Measurements from ENCODE around the gene C4A. TPM values are rescaled to one million over a fixed set of nuclear protein-coding genes. Genes with fewer than 3 reads are reported as not detected.

The C4A gene
- total RNA-seq, 2 donors from 2014 or later: 30.2 to 162 TPM

DNA sequence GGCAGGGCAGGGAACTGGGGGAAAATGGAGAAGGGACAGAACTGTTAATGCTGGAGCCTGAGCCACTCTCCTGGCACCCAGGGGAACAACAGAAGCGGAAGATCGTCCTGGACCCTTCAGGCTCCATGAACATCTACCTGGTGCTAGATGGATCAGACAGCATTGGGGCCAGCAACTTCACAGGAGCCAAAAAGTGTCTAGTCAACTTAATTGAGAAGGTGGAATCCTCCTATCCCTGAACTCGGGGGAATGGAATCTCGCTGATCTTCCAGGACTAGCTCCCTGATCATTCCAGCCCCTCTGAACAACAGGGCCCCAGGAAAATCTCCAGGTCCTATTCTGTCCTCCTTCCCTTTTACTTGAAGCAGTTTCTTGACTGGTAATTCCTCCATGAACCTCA is 34.0 kb upstream of the C4A start:
- TF ChIP-seq, protein P1, sequence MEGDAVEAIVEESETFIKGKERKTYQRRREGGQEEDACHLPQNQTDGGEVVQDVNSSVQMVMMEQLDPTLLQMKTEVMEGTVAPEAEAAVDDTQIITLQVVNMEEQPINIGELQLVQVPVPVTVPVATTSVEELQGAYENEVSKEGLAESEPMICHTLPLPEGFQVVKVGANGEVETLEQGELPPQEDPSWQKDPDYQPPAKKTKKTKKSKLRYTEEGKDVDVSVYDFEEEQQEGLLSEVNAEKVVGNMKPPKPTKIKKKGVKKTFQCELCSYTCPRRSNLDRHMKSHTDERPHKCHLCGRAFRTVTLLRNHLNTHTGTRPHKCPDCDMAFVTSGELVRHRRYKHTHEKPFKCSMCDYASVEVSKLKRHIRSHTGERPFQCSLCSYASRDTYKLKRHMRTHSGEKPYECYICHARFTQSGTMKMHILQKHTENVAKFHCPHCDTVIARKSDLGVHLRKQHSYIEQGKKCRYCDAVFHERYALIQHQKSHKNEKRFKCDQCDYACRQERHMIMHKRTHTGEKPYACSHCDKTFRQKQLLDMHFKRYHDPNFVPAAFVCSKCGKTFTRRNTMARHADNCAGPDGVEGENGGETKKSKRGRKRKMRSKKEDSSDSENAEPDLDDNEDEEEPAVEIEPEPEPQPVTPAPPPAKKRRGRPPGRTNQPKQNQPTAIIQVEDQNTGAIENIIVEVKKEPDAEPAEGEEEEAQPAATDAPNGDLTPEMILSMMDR (IDR thresholded peaks at IDR 0.05): no peak
- ATAC-seq (ENCODE audit: insufficient number of reproducible peaks, low FRiP score, low read depth) (no peak), DNase-seq (ENCODE audit: low spot score) (no peak)

DNA sequence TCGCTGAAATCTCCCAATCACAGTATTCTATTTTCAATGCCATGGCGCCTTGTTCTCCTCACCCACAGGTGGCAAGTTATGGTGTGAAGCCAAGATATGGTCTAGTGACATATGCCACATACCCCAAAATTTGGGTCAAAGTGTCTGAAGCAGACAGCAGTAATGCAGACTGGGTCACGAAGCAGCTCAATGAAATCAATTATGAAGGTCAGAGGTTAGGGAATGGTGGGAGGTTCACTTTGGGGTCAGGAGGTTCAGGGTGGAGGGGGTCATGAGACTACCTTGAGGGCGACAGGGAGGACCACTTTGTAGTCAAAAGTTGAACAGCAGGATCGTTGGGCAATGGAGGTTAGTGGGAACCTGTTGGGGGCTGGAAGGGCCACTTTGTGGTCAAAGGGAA is 33.6 kb upstream of the C4A start:
- Histone ChIP-seq H3K4me3 (no peak overlapping the region), H3K36me3 (peaks cover 12% of the 10 kb centered on the region), H3K4me1 (ENCODE audit: control insufficient read depth in 1 of 2, low read depth in 2 of 2) (peaks cover 12 to 31% of the 10 kb centered on the region in 2 donors), H3K27me3 (replicated peaks; ENCODE audit: insufficient read depth) (no peaks in the 10 kb centered on the region), H3K9me3 (no peaks in the 10 kb centered on the region), H3K27ac (no peak overlapping the region)
- DNase-seq (ENCODE audit: low spot score): no peak
- ATAC-seq (ENCODE audit: insufficient number of reproducible peaks, low FRiP score, low read depth): no peak
- TF ChIP-seq, protein P1 (IDR thresholded peaks at IDR 0.05): no peak

More for the DNA sequence above, 34.0 kb upstream of the C4A start:
- Histone ChIP-seq H3K36me3 (peaks cover 8% of the 10 kb centered on the region), H3K27me3 (replicated peaks; ENCODE audit: insufficient read depth) (no peaks in the 10 kb centered on the region), H3K9me3 (no peaks in the 10 kb centered on the region), H3K4me3 (no peak overlapping the region), H3K4me1 (ENCODE audit: control insufficient read depth in 1 of 2, low read depth in 2 of 2) (peaks cover 12 to 31% of the 10 kb centered on the region in 2 donors), H3K27ac (no peak overlapping the region)

DNA sequence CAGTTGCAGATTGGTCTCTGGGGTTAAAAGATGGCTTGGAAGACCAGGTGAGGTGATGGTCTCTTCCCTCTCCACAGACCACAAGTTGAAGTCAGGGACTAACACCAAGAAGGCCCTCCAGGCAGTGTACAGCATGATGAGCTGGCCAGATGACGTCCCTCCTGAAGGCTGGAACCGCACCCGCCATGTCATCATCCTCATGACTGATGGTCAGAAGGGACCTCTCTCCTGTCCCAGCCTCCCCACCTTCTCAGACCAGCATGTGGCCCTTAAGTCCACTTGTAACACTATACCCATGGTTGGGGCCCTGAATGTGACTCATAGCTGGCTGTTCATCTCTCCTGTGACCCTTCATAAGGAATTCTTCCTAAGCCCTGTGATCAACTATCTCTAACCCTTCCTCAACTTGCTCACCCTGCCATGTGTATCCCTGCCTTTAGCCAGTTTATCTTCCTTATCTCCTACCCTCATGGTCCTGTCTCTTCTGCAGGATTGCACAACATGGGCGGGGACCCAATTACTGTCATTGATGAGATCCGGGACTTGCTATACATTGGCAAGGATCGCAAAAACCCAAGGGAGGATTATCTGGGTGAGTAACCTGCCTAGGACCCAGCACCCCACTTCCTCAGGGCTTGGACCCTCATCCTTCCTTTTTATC is 33.0 kb upstream of the C4A start:
- peaks cover 12 to 31% of the 10 kb centered on the region in 2 donors for H3K4me1 ChIP-seq (ENCODE audit: control insufficient read depth in 1 of 2, low read depth in 2 of 2)
- no peak for ATAC-seq (ENCODE audit: insufficient number of reproducible peaks, low FRiP score, low read depth)

GRCh38 chr6:31949926-31950548 is 31.8 kb upstream of the C4A start:
- H3K9me3 ChIP-seq: no peaks in the 10 kb centered on the region
- ATAC-seq (ENCODE audit: insufficient number of reproducible peaks, low FRiP score, low read depth): no peak
- H3K27ac ChIP-seq: no peak overlapping the region
- H3K36me3 ChIP-seq: peaks cover 28% of the 10 kb centered on the region
- DNase-seq (ENCODE audit: low spot score): no peak
- H3K4me1 ChIP-seq (ENCODE audit: control insufficient read depth in 1 of 2, low read depth in 2 of 2): peaks cover 8 to 24% of the 10 kb centered on the region in 2 donors
- TF ChIP-seq, protein P1 (IDR thresholded peaks at IDR 0.05): no peak
- no peaks in the 10 kb centered on the region for H3K27me3 ChIP-seq (replicated peaks; ENCODE audit: insufficient read depth)
- no peak overlapping the region for H3K4me3 ChIP-seq

More for the DNA sequence above, 33.0 kb upstream of the C4A start:
- Histone ChIP-seq H3K9me3 (no peaks in the 10 kb centered on the region), H3K4me3 (no peak overlapping the region), H3K36me3 (peaks cover 17% of the 10 kb centered on the region), H3K27me3 (replicated peaks; ENCODE audit: insufficient read depth) (no peaks in the 10 kb centered on the region), H3K27ac (no peak overlapping the region)
- TF ChIP-seq, protein P1 (IDR thresholded peaks at IDR 0.05): no peak
- DNase-seq (ENCODE audit: low spot score): no peak

DNA sequence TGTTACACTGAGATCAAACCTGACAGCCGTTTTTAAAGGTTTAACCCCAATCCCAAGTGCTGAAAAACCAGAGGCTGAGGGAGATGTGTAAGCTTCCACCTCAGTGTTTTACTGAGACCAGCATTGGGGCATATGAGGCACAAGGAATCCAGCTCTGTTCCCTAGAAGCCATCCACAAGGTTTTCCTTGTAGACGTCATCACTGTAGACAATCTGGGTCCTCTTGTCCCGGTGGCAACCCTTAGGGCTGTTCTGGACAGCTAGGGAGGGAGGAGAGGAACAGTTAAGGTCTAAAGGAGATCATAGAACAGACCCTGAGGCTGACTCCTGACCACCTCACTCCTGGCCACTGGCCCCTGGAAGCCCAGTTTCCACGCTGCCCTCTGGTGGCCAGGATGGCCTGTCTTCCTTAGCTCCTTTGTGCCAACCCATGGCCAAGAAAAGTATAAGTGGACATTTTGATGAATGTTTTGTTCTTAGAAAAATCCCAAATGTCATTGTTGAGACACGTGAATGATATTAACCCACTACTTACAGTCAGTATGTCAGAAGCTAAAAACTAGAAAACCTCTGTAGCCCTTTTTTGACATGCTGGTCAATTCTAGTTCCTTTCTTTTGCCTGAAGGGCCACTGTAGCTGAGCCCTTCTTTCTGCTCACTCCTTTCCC is 29.6 kb upstream of the C4A start:
- H3K36me3 ChIP-seq: peaks cover 45% of the 10 kb centered on the region
- H3K9me3 ChIP-seq: no peaks in the 10 kb centered on the region
- TF ChIP-seq, protein P1 (IDR thresholded peaks at IDR 0.05): peak; percentile 66
- no peak for DNase-seq (ENCODE audit: low spot score)
- no peak overlapping the region for H3K4me3 ChIP-seq
- H3K27me3 ChIP-seq (replicated peaks; ENCODE audit: insufficient read depth): no peaks in the 10 kb centered on the region
- ATAC-seq (ENCODE audit: insufficient number of reproducible peaks, low FRiP score, low read depth): no peak
- H3K27ac ChIP-seq: peak overlapping the region in 1 of 2 donors; percentile 23
- peaks cover 0 to 4% of the 10 kb centered on the region in 2 donors for H3K4me1 ChIP-seq (ENCODE audit: control insufficient read depth in 1 of 2, low read depth in 2 of 2)
